K562 (cell line): ENCODE results near the gene MYL12A. TPM values are rescaled to one million over a fixed set of nuclear protein-coding genes. Genes with fewer than 3 reads are reported as not detected.

Experiments
- ATAC-seq: fragments of 200-7000 bp; cut with Tn5 transposase; 3 replicates; pipeline ENCODE4 v1.9.1; 2020; ENCODE audit warnings: moderate library complexity
- BruUV-seq: library from RNA; stranded (reverse); fragments of 400-500 nt; replicated peaks from 2 replicates; lab custom pipeline; 2021; lab: Mats Ljungman, UMichigan
- CTCF ChIA-PET: fragments of 300-600 bp; formaldehyde crosslinking; extraction: SDS; loops from one replicate; lab custom pipeline; 2021; ENCODE audit warnings: low intra/inter-chr PET ratio; lab: Yijun Ruan, JAX
- POLR2A ChIA-PET: fragments of 300-600, 350-650 bp; sonication (Branson Sonifier 250); formaldehyde crosslinking; extraction: SDS; loops from one replicate; lab custom pipeline; 2021; ENCODE audit warnings: antibody characterized with exemption, inconsistent platforms; lab: Yijun Ruan, JAX
- DNase-seq, 4 experiments: peaks; one replicate each; pipeline versions ENCODE4 v3.0.0 to v3.0.0-alpha.2; 2011 to 2018; ENCODE audit warnings: low spot score in 3 of 4, mixed read lengths in 3 of 4; ENCODE audit errors: extremely low read depth in 1 of 4
- FAIRE-seq: peaks from 2 replicates; lab custom pipeline; 2011; peaks lifted over from hg19 to GRCh38; lab: Jason Lieb, UNC
- H2AFZ ChIP-seq: 2 replicates; pipeline ENCODE4 v1.6.0; 2011; ENCODE audit warnings: low read depth, low read length, control low read depth, inconsistent platforms
- H3K27ac ChIP-seq: fragments of 200-600 bp; 3 replicates; pipeline ENCODE4 v1.8.0; 2011; ENCODE audit warnings: low read depth, mild to moderate bottlenecking, control low read depth, inconsistent platforms, low read length, moderate library complexity, mixed read lengths; ENCODE audit errors: extremely low read depth
- H3K27me3 ChIP-seq, 2 experiments: fragments of 300-600 bp in 1 of 2; 2 replicates in 1 of 2; 3 replicates in 1 of 2; pipeline versions ENCODE4 v1.6.0 to v1.8.0; 2011; ENCODE audit warnings: inconsistent platforms in 2 of 2, low read length in 2 of 2, mild to moderate bottlenecking in 1 of 2, mixed read lengths in 1 of 2, moderate library complexity in 1 of 2; ENCODE audit not compliant: control insufficient read depth in 2 of 2, insufficient read depth in 2 of 2
- H3K36me3 ChIP-seq: fragments of 300-600 bp; 3 replicates; pipeline ENCODE4 v1.8.0; 2011; ENCODE audit warnings: mild to moderate bottlenecking, low read length, inconsistent platforms; ENCODE audit not compliant: control insufficient read depth, insufficient read depth
- H3K4me1 ChIP-seq, 2 experiments: fragments of 200-600 bp in 1 of 2; replicated peaks in 1 of 2; 2 replicates in 1 of 2; 3 replicates in 1 of 2; pipeline versions ENCODE4 v1.5.1 to v1.8.0; 2011; ENCODE audit warnings: inconsistent platforms in 2 of 2, low read length in 2 of 2, mild to moderate bottlenecking in 1 of 2, mixed read lengths in 1 of 2, moderate library complexity in 1 of 2; ENCODE audit not compliant: control insufficient read depth in 2 of 2, insufficient read depth in 2 of 2
- H3K4me2 ChIP-seq: 2 replicates; pipeline ENCODE4 v1.6.1; 2011; ENCODE audit warnings: low read length, control low read depth, inconsistent platforms, mixed read lengths; ENCODE audit not compliant: insufficient read depth
- H3K4me3 ChIP-seq: fragments of 200-600 bp; sonication (generic), shearing (Covaris generic); 2 replicates; pipeline ENCODE4 v1.5.1; 2016; ENCODE audit warnings: control low read depth, inconsistent platforms
- H3K79me2 ChIP-seq: fragments of 200-600 bp; 3 replicates; pipeline ENCODE4 v1.8.0; 2011; ENCODE audit warnings: low read length, inconsistent platforms; ENCODE audit not compliant: control insufficient read depth, insufficient read depth
- H3K9ac ChIP-seq, 2 experiments: 2 replicates each; pipeline versions ENCODE4 v1.6.0 to v1.6.1; 2011; ENCODE audit warnings: low read depth in 2 of 2, low read length in 2 of 2, control low read depth in 1 of 2, inconsistent platforms in 1 of 2, mild to moderate bottlenecking in 1 of 2, mixed read lengths in 1 of 2; ENCODE audit not compliant: insufficient read depth in 1 of 2
- H3K9me1 ChIP-seq: one replicate; pipeline ENCODE4 v1.6.0; 2011; ENCODE audit warnings: inconsistent platforms, mild to moderate bottlenecking, low read length, moderate library complexity; ENCODE audit not compliant: control insufficient read depth, insufficient read depth
- H3K9me3 ChIP-seq: replicated peaks from 2 replicates; pipeline ENCODE4 v1.5.1; 2011; ENCODE audit warnings: low read depth, low read length, inconsistent platforms; ENCODE audit not compliant: control insufficient read depth, insufficient read depth
- H4K20me1 ChIP-seq: replicated peaks from 2 replicates; pipeline ENCODE4 v1.6.1; 2011; ENCODE audit warnings: low read length, inconsistent platforms, mixed read lengths; ENCODE audit not compliant: control insufficient read depth, insufficient read depth
- ARID4B ChIP-seq: sonication (generic); formaldehyde crosslinking; IDR thresholded peaks from 2 replicates; pipeline ENCODE4 v1.8.0; 2022; ENCODE audit warnings: mild to moderate bottlenecking, missing genetic modification reagents
- BRD4 ChIP-seq: fragments of 200-600 bp; sonication (generic); IDR thresholded peaks from 2 replicates; pipeline ENCODE4 v1.6.1; 2017; ENCODE audit warnings: inconsistent platforms
- CC2D1A ChIP-seq: fragments of 450-650 bp; IDR thresholded peaks from 2 replicates; pipeline ENCODE4 v1.6.1; 2017; ENCODE audit warnings: mild to moderate bottlenecking
- FOXK1 ChIP-seq: sonication (generic); formaldehyde crosslinking; IDR thresholded peaks from 2 replicates; pipeline ENCODE4 v1.8.0; 2022; ENCODE audit warnings: missing genetic modification reagents, mild to moderate bottlenecking, borderline replicate concordance
- GATAD2B ChIP-seq: fragments of 450-650 bp; IDR thresholded peaks from 2 replicates; pipeline ENCODE4 v1.6.1; 2017; ENCODE audit warnings: mild to moderate bottlenecking, borderline replicate concordance
- ILF3 ChIP-seq: fragments of 450-650 bp; IDR thresholded peaks from 2 replicates; pipeline ENCODE4 v1.6.1; 2018; ENCODE audit warnings: antibody characterized with exemption, mild to moderate bottlenecking, moderate library complexity, borderline replicate concordance
- KAT2B ChIP-seq: IDR thresholded peaks from one replicate; pipeline ENCODE4 v1.6.1; 2012; ENCODE audit warnings: low read depth, mild to moderate bottlenecking, control low read depth, inconsistent platforms, low read length, moderate library complexity
- PHF21A ChIP-seq: fragments of 450-650 bp; IDR thresholded peaks from 2 replicates; pipeline ENCODE4 v1.6.1; 2017; ENCODE audit warnings: low read depth, borderline replicate concordance
- SNAPC5 ChIP-seq: fragments of 250-450 bp; sonication (Bioruptor Pico); IDR thresholded peaks from 2 replicates; pipeline ENCODE4 v1.8.0; 2021; ENCODE audit warnings: moderate library complexity, mild to moderate bottlenecking, inconsistent platforms
- SPI1 ChIP-seq: IDR thresholded peaks from 2 replicates; pipeline ENCODE4 v1.6.1; 2011; ENCODE audit warnings: low read depth, low read length, control low read depth, borderline replicate concordance
- SREBF1 ChIP-seq: fragments of 150-350 bp; IDR thresholded peaks from 2 replicates; pipeline ENCODE4 v1.6.1; 2014; ENCODE audit warnings: antibody characterized with exemption, low read depth, low read length, borderline replicate concordance
- WGBS: fragments of 100-300 bp; shearing (Covaris generic); methylation state at CpG from one replicate; pipeline ENCODE4 v1.1.6; 2016; ENCODE audit warnings: low coverage, mixed read lengths; ENCODE audit not compliant: insufficient coverage; ENCODE audit errors: missing lambda C conversion rate; 5-methylcytosine and 5-hydroxymethylcytosine counted together
- in situ Hi-C: fragments of 300-500 bp; cut with MboI; formaldehyde crosslinking; loops from 4 replicates; pipeline ENCODE4 v1.15.0; 2018; ENCODE audit warnings: inconsistent platforms, mixed read lengths
- intact Hi-C: fragments of 100-400 bp; cut with micrococcal nuclease; formaldehyde crosslinking; loops from 2 replicates; pipeline ENCODE4 v1.14.2; 2022
- polyA plus RNA-seq, 8 experiments: library from polyadenylated mRNA; depleted of rRNA in 4 of 8; stranded (reverse) in 5 of 8; unstranded in 3 of 8; fragments of >200 nt; fragmentation: Nextera tagmentation in 2 of 8; fragmentation: Illumina TruSeq in 1 of 8; extraction: Ambion mirVana in 2 of 8; extraction: Trizol in 1 of 8; gene quantifications; 2 replicates each; pipeline versions ENCODE4 v1.2.1 to v1.2.3, GENCODE V29; 2011 to 2014; ENCODE audit warnings: inconsistent platforms in 1 of 8, missing spikeins in 1 of 8
- total RNA-seq, 7 experiments: library from RNA; depleted of rRNA in 6 of 7; stranded (reverse); fragments of >200 nt in 6 of 7; fragmentation: Illumina TruSeq in 2 of 7; extraction: Trizol in 2 of 7; gene quantifications; 2 replicates each; pipeline versions ENCODE4 v1.2.1 to v1.2.3, GENCODE V29; 2011 to 2021; ENCODE audit warnings: low replicate concordance in 1 of 7

The MYL12A gene
- total and polyA plus RNA-seq, 9 of the 15 experiments (the other 6 are each of a cell fraction or from before 2014, with no cell fraction given) = 308 to 1,031 (median 559) TPM

- FAIRE-seq = no peak
- no peak for DNase-seq
- in situ Hi-C loops = loop anchor here (5.0 to 10.0 kb wide), 3 partner anchors 166 to 1769 kb away; partner anchors contain the start of gene TGIF1
- TF ChIP-seq SPI1 (peak; percentile 88), KAT2B (no peak), ILF3 (no peak), PHF21A (no peak), SREBF1 (no peak), ARID4B (CRISPR knock-in tag) (no peak), CC2D1A (peak; percentile 71; the same call in 1 of the 2 replicates), SNAPC5 (CRISPR knock-in tag) (no peak), GATAD2B (no peak), BRD4 (no peak), FOXK1 (no peak)
Measured at GRCh38 chr18:3286159-3286558, 38.6 kb downstream of the MYL12A start.

More at GRCh38 chr18:3286159-3286558, 38.6 kb downstream of the MYL12A start:
- H3K4me3 ChIP-seq = no peak overlapping the region
- H2AFZ ChIP-seq = no peak overlapping the region
- no peaks in the 10 kb centered on the region for H3K36me3 ChIP-seq
- H3K9me1 ChIP-seq = no peaks in the 10 kb centered on the region
- no peaks in the 10 kb centered on the region for H3K27me3 ChIP-seq
- ChIA-PET CTCF (interaction anchor here (1.1 kb wide), 1 partner anchor 380 kb away, joined by 3 read pairs; no protein-coding TSS in a partner anchor), POLR2A (interaction anchor here (0.8 to 2.3 kb wide), 3 partner anchors 8 to 162 kb away, joined by 3 to 7 read pairs (median 6); no protein-coding TSS in a partner anchor)
- no peak for ATAC-seq
- no TSS peak for BruUV-seq
- no peak overlapping the region for H3K27ac ChIP-seq
- H3K4me2 ChIP-seq = no peak overlapping the region
- intact Hi-C loops = no loop called here
- H3K4me1 ChIP-seq = peaks cover 4 to 8% of the 10 kb centered on the region in 2 experiments; a peak in 4 of 5 replicates
- 54% methylated on average over 6 of the region's 7 CpGs for WGBS
- H3K9ac ChIP-seq = no peak overlapping the region
- H3K79me2 ChIP-seq = no peaks in the 10 kb centered on the region
- H4K20me1 ChIP-seq = no peaks in the 10 kb centered on the region
- no peaks in the 10 kb centered on the region for H3K9me3 ChIP-seq
